ENCODE results near the gene FTH1.

FTH1 gene

DNA sequence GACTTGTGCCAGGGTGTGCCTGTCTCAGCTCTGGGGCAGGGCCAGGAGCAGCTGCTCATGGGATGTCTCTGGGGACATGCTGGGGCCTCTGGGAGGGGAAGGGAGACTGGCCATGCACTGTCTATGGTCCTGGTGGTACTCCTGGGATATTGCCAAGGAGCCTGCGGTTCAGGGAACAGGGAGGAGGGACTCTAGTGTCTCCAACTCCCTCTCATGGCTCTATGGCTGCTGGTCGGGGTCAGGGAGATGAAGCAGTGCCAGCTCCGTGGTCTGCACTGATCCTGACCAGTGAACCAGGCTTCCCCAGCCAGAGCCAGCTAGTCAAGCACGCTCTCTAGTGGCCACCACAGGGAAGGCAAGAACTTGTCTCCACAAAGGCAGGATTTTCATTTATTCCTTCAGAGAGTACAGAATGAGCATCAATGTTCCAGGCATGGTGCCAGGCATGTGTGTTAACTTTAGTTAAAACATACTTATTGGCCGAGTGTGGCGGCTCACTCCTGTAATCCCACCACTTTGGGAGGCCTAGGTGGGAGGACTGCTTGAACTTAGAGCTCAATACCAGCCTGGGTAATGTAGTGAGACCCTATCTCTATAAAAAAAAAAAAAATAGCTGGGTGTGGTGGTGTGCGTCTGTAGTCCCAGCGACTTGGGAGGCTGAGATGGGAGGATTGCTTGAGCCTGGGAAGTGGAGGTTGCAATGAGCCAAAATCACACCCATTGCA lies 19.8 kb downstream of the FTH1 start:
- peak; percentile 48 to 51 for DNase-seq

GRCh38 chr11:61946894-61947293 lies 20.5 kb downstream of the FTH1 start:
- no peak for DNase-seq

DNA sequence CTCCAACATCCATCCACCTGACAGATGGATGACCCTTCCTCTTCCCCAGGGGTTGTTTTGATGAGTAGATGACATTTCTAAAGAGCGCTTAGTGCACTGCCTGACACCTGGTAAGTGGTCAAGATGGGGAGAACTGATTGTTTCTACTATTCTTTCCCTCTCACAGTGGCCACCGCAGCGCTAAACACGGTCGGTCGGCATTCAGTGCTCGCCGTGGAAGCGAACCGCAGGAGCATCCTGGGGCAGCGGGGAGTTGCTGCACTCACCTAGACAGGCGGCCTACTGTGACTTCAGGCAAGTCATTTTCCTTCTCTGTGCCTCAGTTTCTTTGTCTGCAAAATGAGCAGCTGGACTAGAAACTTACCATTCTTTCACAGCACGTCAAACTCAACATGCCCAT lies 22.2 kb downstream of the FTH1 start:
- no peak for DNase-seq

DNA sequence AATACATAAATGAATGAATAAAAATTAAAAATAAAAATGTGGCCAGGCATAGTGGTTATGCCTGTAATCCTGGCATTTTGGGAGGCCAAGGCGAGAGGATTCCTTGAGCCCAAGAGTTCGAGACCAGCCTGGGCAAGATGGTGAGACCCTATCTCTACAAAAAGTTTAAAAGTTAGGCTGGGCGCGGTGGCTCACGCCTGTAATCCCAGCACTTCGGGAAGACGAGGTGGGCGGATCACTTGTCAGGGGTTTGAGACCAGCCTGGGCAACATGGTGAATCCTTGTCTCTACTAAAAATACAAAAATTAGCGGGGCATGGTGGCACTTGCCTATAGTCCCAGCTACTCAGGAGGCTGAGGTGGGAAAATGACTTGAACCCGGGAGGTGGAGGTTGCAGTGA lies 27.0 kb downstream of the FTH1 start:
- DNase-seq, result no peak

DNA sequence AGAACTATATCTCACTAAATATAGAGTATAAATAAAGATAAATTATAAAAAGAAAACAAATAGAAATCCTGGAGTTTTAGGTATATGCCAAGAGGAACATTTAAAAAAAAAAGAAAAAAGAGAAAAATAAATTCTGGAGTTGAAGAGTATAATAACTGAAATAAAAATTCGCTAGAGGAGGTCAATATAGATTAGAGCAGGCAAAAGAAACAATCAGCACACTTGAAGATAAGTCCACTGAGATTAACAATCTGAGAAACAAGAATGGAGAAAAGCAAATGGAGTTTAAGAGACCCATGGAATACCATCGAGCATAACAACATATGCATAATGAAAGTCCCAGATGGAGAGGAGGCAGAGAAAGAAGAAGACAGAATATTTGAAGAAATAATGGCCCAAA lies 31.6 kb downstream of the FTH1 start:
- DNase-seq, result no peak

GRCh38 chr11:61930933-61931332 lies 36.5 kb downstream of the FTH1 start:
- DNase-seq, result no peak

- no peak for DNase-seq
These were observed 38.8 kb downstream of the FTH1 start for GRCh38 chr11:61928606-61929005.

DNA sequence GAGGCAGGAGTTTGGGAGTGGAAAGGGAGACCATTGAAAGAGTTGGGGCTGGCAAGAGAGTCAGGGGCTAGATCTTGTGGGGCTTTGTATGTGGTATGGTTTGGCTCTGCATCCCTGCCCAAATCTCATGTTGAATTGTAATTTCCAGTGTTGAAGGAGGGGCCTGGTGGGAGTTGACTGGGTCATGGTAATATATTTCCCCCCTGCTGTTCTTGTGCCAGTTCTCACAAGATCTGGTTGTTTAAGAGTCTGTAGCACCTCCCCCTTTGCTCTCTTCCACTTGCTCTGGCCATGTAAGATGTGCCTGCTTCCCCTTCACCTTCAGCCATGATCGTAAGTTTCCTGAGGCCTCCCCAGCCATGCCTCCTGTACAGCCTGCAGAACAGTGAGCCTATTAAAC lies 39.9 kb downstream of the FTH1 start:
- DNase-seq, result no peak

DNA sequence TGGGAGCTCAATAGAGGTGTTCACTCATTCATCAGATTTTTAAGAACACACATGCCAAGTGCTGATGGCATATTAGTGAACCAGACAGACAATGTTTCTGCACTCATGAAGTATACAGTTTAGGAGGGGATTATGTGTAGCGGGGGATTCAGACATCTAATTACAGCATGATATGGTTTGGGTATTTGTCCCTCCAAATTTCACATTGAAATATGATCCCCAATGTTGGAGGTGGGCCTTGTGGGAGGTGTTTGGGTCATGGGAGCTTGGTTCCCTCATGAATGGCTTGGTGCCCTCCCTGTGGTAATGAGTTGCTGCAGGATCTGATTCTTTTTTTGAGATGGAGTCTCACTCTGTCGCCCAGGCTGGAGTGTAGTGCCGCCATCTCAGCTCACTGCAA lies 41.2 kb downstream of the FTH1 start:
- DNase-seq, result no peak

DNA sequence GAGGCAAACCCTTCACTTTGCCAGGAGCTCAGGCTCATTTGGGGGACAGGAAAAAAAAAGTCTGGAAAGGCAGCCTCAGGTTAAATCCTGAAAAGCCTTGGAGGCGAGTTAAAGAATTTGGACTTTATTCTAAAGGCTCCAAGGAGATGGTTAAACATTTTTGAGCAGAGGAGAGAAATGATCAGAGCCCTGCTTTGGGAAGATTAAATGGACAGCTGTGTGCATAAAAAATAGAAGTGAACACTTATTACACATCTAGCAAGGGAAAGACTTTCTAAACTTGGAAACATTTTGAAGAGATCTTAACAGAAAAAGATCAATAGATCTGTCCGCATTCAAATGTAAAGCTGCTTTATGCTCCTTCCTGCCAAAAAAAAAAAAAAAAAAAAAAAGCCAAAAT lies 41.7 kb downstream of the FTH1 start:
- DNase-seq, result no peak

DNA sequence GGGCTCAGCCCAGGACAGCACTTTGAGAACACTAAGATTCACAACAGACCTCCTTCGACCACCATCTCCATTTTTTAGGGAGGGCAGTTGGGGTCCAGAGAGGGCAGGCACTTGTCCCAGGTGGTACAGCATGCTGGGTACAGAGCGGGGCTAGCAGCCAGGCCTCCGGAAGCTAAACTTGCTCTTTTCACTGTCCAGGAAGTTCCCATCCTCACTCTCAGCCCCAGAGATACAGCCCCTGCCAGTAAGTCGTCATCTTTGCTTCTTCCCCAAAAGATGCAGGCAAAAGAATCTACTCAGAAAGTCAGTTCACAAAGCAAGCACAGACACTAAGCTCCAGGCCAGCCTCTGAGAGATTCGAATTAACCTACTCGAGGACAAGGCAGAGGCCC lies 43.4 kb downstream of the FTH1 start:
- no peak for DNase-seq

- DNase-seq, result no peak
These were observed 44.0 kb downstream of the FTH1 start for GRCh38 chr11:61923166-61924063.

DNA sequence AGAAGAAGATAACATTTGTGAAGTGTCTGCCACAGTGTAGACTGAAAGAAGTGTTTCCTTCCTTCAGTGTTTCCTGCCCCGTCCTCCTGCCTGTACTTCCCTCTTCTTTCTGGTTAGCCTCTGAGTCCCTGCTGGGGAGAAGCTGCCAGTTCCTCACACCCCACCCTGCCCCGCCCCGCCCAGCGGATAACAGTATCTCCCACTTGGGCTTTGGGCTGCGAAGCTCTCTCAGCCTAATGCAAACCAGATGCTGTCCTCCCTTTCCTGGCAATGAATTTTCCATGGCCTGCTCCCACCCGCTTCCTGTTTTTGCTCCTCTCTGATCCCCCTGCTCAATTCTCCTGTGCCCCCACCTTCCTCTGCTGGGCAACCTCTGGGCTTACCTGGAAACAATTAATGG lies 44.9 kb downstream of the FTH1 start:
- no peak for DNase-seq

DNA sequence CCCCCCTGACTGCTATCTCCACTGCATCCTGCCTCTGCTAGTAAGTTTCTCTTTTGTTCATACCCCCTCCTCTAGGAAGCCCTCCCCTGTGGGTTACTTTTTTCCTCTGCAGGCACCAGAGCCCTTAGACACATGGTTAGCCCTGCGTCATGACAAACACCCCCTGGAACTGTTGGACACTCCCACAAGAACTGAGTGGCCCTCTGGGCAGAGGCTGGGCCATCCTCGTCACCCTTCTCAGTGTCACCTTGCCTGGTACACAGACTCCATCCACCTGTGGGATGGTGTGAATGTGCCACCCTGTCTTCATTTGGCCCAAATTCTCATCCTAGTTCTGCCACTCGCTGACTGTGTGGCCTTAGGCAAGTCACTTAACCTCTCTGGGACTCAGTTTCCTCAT lies 46.0 kb downstream of the FTH1 start:
- no peak for DNase-seq

DNA sequence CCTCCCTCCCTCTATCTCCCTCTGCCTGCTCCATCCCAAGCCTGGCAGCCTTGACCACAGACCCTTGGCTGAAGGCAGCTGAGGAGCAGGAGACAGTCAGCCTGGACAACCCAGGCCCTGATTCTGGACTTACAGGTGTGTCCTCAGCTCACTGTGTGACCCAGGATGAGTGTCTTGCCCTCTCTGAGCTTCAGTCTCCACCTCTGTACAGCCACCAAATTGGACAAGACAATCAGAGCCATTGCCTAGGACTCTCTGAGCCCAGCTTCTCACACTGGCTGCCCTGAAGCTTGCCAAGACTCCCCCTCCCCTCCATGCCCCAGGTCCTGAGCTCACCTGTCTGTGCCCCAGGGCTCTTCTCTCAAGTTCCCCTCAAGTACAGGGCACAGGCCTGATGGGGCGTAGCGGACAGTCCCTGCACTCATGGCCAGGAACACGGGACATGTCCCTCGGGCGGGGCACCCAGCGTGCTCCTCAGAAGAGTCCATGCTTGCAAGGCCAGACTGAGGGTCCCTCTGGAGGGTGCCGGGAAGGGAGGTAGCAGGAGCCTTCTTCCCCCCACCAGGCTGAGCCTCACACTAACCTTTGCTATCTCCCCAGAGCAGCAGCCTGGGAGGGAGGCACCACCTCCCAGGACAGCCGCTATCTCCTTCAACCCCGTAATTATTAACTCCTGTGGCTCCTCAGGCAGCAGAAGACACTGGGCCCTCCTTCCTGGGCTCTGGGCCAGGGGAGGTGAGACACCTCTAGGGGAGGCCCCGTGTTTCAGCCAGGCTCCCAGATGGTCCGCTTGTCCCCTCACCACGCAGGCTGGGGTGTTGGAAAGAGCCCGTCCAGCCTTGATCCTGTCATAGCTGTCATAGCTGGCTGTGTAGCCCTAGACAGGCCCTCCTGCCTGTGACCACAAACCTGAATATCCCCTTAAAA lies 47.5 kb downstream of the FTH1 start:
- no peak for DNase-seq

DNA sequence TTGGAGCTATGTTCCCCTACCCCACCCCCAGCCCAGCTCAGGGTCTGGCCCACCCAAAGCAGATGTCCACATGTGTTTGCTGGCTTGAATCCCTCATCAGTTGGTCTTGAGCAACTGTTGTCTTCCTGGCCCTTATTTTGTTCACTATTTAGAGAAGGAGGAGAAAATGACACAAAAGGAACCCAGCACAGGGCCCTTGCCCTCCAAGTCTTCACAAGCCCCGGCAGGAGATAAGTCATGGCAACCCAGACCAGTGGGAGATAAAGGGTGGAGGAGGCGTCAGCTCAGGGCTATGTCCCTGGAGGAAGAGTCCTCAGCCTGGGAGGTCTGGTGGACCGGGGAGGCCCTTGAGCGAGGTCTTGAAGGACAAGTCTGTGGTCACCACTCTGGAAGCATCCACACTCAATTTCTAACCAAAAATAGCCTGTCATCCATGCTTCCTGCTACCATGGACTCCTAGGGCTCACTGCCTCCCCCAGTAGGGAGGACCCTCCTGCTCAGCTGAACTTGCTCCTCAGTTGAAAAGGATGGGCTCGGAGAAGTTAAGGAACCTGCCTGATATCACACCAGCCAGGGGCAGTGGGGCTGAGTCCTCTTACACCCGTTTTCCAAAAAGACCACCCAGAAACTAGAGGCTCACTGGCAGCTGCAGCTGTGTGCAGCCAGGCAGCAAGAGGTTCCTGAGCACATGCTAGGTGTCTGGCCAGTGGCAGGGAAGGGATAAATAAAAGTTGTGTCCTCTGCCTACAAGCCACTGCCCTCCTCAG lies 48.3 kb downstream of the FTH1 start:
- DNase-seq, result no peak

GRCh38 chr11:61918251-61918937 lies 49.0 kb downstream of the FTH1 start:
- DNase-seq, result no peak

GRCh38 chr11:61917334-61918109 lies 49.9 kb downstream of the FTH1 start, which contains the start of gene RAB3IL1:
RAB3IL1 (minus strand) TSS chr11:61917566; CDS start chr11:61917367, 199 bp downstream.
- DNase-seq, result no peak

DNA sequence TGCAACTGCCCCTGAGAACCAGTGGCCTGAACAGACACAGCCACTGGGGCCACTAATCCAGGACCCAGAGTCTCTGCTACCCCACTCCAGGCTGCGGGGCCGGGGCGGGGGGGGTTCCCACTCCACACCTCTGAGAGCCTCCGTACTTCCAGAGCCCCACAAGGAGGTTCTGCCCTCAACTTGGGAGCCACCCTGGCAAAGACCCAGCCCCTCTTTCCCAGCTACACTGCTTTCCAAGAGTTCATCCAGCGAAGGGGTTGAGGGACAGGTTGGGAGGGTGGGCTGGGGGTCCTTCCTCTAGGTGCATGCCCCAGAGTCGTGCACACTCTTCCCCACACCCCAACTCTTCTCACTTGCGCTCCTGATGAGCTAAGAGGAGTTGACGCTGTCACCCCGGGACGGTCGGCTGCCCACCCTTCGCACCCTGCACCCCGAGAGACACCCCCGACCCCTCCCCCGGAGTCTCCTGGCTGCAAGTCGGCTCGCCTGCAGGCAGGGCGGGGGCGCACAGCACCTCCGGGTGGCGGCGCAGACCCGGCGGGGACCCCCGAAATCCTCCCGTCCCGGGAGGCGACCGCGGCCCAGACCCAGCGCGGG lies 50.6 kb downstream of the FTH1 start:
- DNase-seq, result no peak

DNA sequence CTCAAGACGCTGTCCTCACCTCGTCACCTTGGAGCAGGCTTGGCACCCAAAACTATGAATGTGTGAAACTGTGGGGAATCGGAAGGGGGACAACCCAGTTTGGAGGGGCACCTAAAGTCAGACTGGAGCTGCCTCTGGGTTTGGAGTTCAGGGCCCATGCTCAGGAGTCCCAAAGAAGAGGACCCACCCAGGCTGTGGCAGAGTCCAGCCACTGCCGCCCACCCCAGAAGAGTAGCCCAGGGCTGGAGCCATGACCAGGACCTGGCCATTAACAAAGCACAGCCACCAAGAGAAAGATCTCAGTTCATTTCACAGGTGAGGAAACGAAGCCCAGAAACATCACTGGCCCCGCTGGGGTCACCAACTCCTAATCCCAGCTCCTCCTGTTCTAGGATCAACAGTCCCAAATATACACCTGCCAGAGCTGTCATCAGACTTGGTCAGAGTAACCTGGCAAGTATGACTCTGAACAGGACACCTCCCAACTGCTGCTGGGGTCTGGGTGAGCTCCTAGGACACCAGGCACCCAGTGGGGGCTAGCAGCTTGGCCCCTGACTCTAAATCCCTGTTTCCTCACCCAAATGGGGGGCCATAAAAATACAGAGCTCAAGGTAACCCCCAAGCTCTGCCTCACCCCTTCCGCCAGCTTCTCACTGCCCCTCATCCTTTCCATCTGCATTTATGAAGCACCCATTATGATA lies 52.8 kb downstream of the FTH1 start:
- no peak for DNase-seq

Data from stimulated activated CD4-positive, alpha-beta T cell treated with anti-CD3 and anti-CD28 coated beads, Interleukin-4, amount 100 ng/mL, for 4 hours (primary cell).